HG02610 (cell line): ENCODE data around the gene OSM.

Experiments
- ATAC-seq: cut with Tn5 transposase; IDR thresholded peaks from one replicate; pipeline ENCODE4 v1.9.1; 2021; ENCODE audit warnings: mild to moderate bottlenecking, moderate library complexity; ENCODE audit not compliant: unreplicated experiment

The OSM gene

GRCh38 chr22:30266445-30267381 lies at the start of gene OSM:
TSS of gene OSM (minus strand) at chr22:30266851. CDS start at chr22:30266799, 52 bp downstream.
- ATAC-seq, result peak; percentile 3

DNA sequence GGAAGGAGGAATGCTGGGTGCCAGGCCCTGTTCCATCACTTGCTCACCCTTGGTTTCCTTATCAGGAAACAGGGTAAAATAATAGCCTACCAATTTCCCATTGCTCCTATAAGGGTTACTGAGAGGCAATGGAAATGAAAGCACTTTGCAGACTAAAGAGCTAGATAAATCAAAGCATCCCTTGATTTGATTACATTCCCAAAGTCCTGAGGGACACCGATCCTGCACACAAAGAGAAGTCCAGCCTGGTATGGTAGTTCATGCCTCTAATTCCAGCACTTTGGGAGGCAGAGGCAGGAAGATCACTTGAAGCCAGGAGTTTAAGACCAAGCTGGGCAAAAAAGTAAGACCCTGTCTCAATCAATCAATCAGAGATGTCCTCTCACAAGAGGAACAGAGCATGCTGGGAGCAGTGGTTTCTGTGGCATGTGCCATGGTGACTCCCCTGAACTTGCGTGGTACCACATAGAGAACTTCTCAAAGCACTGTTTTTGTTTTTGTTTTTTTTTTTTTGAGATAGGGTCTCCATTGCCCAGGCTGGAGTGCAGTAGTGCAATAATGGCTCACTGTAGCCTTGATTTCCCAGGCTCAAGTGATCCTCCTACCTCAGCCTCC lies 49.4 kb upstream of the OSM start:
- ATAC-seq, result no peak

DNA sequence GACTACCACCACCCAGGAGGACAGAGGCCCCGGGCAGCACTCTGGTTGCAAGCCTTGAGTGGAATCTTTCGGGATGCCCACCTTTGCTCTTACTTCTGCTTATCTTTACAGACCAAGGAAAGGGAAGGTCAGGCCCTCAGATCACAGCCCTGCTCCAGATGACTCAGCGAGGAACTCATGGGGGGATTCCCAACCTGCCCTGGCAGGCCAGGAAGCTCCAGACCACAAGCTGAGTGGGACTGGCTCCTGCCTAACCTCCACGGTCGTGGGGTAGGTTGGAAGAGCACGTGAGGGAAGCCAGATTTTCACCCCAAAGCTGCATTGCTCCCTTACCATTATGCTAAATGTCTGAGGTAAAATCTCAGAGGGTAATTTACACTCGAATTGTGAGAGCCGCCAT lies 48.3 kb upstream of the OSM start:
- peak; percentile 61 for ATAC-seq

- ATAC-seq, result no peak
Observed at GRCh38 chr22:30313527-30314363, 47.1 kb upstream of the OSM start.

DNA sequence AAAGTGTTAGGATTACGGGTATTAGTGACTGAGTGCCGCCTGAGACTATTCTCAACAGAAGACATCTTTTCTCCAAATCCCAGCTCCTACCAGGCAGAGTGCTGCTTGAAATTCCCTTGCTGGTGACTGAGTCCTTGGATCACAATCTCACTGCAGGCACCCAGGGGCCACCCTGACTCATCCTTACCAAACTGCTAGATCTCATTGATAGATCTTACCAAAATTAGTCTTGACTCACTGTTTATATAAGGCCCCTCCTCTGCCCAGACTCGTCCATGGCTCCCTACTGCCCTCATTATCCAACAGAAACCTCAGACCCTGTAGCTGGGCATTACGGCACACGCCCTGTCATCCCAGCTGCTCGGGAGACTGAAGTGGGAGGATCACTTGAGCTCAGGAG lies 45.4 kb upstream of the OSM start:
- no peak for ATAC-seq

- ATAC-seq, result no peak
Observed at GRCh38 chr22:30310881-30311771, 44.5 kb upstream of the OSM start.

DNA sequence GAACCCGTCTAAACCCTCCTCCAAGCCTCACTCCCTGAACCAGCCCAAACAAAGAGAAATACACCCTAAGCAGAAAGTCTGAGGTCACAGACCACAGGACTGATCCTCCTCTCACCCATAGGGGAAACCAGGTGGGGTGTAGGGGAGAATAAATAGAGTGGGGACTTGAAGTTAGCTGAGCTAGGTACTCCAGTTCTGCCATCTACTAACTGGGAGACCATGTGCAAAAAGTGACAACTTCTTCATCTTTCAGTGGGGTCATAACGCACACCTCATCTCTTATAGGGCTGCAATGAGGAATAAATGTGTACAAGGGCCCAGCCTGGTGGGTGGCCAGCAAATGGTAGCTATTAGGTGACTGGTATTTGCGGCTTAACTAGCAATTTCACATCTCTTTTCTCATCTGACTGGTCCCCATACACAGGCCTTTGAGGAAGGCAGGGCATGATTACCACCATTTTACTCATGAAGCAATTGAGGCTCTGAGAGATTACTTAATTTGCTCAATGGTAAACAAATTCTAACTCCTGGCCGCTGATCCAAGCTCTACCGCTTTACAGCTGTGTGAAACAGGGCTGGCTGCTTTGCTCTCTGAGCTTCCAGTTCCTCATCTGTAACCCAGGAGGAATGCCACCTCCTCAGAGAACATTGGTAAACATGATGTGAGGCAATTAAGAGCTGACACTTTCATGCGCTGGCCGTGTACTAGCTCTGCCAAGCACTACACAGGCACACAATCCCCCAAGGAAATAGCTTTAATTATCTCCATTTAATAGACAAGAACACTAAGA lies 43.5 kb upstream of the OSM start:
- ATAC-seq, result no peak

DNA sequence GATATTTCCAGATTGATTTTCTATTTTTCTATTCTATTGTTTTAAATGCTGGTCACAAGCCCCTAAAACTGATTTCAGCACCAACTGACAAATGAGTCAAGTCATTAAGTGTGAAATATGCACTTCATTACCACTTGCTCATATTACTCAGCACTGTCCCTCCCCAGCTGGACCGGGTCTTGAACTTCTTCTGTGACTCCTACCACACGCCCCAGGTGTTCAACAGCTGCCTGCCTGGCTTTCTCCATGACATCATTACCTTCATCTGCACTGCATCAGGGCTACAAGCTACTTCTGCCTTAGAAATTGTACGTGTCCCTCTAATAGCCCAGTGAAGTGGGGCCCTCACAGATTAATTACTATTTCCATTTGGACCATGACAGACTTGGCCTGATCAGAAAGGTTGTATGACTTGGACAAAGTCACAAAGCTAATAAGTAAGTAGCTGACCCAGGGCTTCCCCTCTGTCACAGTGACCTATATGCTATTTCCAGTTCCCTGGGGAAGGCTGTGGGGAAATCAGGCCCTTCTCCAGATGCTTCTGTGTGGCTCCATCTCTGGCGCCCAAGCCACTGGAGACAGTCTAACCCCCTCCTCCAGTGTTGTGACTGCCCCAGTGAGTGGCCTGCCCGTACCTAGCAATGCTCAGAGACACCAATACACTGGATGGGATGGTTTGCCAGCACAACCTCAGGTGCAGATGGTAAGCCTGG lies 42.0 kb upstream of the OSM start:
- ATAC-seq, result peak; percentile 51

DNA sequence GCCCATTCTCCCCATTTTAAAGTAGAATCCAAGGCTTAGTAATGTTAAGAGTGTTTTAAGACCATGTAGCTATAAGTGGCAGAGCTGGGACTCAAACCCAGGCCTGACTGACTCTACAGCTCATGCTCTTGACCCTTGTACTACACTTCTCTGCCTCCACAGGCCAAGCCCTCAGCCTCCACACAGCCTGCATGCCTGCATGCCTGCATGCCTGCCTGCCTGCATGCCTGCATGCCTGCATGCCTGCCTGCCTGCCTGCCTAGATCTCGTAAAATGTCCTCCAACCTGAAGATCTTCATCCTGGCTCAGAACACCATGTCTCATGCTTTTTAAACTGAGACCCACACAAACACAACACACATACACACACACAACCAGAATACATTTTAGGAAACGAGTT lies 41.4 kb upstream of the OSM start:
- no peak for ATAC-seq

DNA sequence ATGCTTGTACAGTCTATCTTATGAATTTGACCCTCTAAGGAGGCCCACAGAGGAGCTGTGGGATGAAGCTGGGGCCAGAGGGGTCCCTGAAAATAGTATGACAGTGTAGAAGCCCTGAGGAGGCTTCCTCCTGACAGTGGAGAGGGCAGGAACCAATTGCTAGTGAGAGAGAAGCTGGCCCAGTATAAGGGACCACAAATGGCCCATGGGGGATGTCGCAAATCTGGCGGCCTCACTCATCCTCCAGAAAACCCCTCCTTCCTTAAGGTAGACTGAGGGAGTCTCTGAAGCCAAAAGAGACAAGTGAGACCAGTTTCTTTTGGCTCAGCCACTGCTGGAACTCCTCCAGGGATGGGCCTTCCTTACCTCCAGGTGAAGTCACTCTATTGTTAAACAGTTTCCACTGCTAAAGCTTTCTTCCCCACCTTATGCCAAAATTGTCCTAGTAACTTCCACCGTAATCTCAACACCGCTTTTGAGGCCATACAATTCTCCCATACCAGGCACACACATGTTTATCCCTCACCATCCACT lies 40.5 kb upstream of the OSM start:
- ATAC-seq, result no peak

DNA sequence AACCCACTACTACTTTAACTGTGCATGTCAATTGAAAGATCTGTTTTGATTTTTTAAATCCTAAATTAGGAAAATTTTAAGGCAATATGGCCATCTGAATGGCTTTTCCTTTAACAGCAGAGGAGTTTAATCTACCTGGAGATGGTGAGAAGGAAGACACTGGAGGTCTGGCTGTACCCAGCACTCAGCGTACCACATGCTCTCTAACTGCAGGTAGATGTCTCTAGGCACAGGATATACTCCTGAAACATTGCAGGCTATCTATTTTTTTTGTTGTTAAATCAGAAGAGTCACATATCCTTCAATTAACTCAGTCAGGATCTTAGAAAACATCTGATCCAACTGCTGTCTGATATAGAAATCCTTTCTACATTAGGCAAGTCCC lies 40.0 kb upstream of the OSM start:
- ATAC-seq, result no peak

DNA sequence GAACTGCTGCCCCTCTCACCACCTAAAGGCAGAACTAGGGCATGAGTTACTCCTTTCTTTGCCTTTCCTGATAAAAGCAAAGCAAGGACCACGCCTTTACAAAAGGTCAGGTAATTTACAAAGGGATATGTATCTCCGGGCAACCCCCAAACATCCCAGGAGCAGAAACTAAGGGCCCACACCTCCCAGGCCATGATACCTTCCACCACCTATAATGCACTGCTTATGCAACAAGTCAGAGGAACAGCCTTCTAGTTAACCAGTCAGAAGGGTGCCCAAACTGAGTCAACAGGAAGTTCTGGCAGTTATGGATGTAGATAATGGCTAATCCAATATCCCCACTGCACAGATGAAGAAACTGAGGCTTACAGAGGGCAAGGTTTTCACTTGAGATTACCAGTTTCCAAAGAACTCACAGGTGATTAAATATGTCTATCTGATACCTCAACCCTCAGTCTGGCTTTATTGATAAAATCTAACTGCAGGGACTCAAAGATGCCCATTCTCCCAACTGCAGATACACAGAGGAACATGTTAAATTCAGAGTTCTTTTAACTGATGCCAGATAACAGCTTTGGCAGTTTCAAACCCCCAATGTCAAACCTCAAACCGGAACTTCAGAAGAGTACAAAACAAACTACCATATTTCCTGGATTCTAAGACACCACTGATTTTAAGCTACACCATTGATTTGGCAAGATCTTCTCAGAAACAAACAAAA lies 39.4 kb upstream of the OSM start:
- ATAC-seq, result no peak

- ATAC-seq, result peak; percentile 47
Observed at GRCh38 chr22:30305519-30305905, 38.9 kb upstream of the OSM start.

- no peak for ATAC-seq
Observed at GRCh38 chr22:30304495-30305244, 38.0 kb upstream of the OSM start.

- ATAC-seq, result no peak
Observed at GRCh38 chr22:30302810-30303138, 36.1 kb upstream of the OSM start.

DNA sequence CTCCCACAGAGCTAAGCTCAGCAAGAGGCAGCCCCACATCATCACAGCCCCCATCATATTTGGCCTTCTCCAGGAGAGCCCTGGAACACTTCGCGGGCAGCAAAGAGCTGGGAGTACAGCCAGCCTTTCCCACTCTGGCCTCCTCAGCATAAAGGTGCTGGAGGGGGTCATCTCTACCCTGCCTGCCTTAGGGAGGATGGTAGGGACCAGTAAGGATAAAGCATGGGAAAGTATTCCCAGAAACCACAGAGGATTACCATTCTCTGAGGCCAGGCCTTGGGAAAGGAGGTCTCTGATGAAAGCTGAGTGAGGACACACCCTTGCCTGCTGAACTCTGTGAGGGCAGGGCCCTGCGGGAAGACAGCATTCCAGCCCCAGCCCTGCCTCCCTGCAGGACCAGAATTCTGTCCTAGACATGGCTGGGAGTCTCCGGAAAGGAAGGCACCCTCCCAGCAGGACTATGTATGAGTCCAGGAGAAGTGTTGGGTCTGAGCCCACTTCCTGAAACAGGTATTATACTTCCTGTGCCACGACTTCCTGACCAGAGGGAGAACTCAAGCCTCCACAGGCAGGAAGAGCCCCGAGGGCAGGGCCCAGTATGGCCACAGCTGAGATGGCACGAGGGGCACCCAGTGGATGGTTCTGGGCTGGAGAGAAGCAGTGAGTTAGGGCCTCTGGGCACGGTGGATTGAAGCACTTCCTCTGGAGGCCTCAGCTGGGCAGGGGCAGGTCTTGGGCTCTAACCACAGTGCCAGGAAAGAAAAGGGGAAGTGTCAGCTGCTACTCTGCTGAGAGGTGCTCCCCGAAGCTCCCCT lies 35.6 kb upstream of the OSM start:
- ATAC-seq, result no peak

- no peak for ATAC-seq
Observed at GRCh38 chr22:30299322-30299721, 32.7 kb upstream of the OSM start.
